IMR-90 (cell line): ENCODE data around the gene RALGPS1. TPM values are rescaled to one million over a fixed set of nuclear protein-coding genes. Genes with fewer than 3 reads are reported as not detected.

ENCODE experiments used
- ATAC-seq: fragments of 200-7000 bp; cut with Tn5 transposase; 2 replicates; pipeline ENCODE4 v1.9.1; 2020; ENCODE audit warnings: low read depth, mild to moderate bottlenecking, moderate library complexity
- BruUV-seq: library from RNA; stranded (reverse); fragments of 400-500 nt; replicated peaks from 2 replicates; lab custom pipeline; 2021; lab: Mats Ljungman, UMichigan
- CTCF ChIA-PET: fragments of 300-600 bp; formaldehyde crosslinking; extraction: SDS; loops from one replicate; lab custom pipeline; 2021; ENCODE audit warnings: antibody characterized with exemption; lab: Yijun Ruan, JAX
- POLR2A ChIA-PET: fragments of 300-600 bp; sonication (Branson Sonifier 250); formaldehyde crosslinking; loops from one replicate; lab custom pipeline; 2022; ENCODE audit warnings: antibody characterized with exemption; ENCODE audit not compliant: unreplicated experiment; lab: Charles Lee
- DNase-seq: peaks from one replicate; pipeline ENCODE4 v3.0.0; 2013
- H2AFZ ChIP-seq: replicated peaks from 2 replicates; pipeline ENCODE3; 2013; ENCODE audit warnings: low read length, mild to moderate bottlenecking; ENCODE audit not compliant: poor library complexity
- H2AK5ac ChIP-seq: 2 replicates; pipeline ENCODE4 v1.6.1; 2013; ENCODE audit warnings: low read depth, low read length, inconsistent platforms
- H2AK9ac ChIP-seq: replicated peaks from 2 replicates; pipeline ENCODE3; 2013; ENCODE audit warnings: mild to moderate bottlenecking, low read depth, low read length, moderate library complexity; ENCODE audit not compliant: poor library complexity
- H2BK120ac ChIP-seq: 2 replicates; pipeline ENCODE4 v1.6.1; 2013; ENCODE audit warnings: low read depth, low read length, inconsistent platforms
- H2BK15ac ChIP-seq: 3 replicates; pipeline ENCODE4 v1.6.1; 2013; ENCODE audit warnings: low read depth, low read length, inconsistent platforms
- H2BK20ac ChIP-seq: 2 replicates; pipeline ENCODE4 v1.6.1; 2013; ENCODE audit warnings: low read depth, mild to moderate bottlenecking, inconsistent platforms, low read length, moderate library complexity
- H2BK5ac ChIP-seq: 2 replicates; pipeline ENCODE4 v1.6.1; 2013; ENCODE audit warnings: mild to moderate bottlenecking, low read depth, low read length, inconsistent platforms; ENCODE audit not compliant: poor library complexity, severe bottlenecking
- H3K14ac ChIP-seq: replicated peaks from 2 replicates; pipeline ENCODE4 v1.6.1; 2013; ENCODE audit warnings: low read depth, low read length, inconsistent platforms
- H3K18ac ChIP-seq: 2 replicates; pipeline ENCODE4 v1.6.1; 2013; ENCODE audit warnings: low read depth, low read length, control low read depth
- H3K23ac ChIP-seq: 2 replicates; pipeline ENCODE4 v1.6.1; 2013; ENCODE audit warnings: low read depth, low read length, inconsistent platforms
- H3K27ac ChIP-seq: 2 replicates; pipeline ENCODE4 v1.5.1; 2013; ENCODE audit warnings: mild to moderate bottlenecking, control low read depth, low read length; ENCODE audit not compliant: insufficient read depth
- H3K27me3 ChIP-seq: 2 replicates; pipeline ENCODE4 v1.6.1; 2013; ENCODE audit warnings: low read length; ENCODE audit not compliant: control insufficient read depth, insufficient read depth
- H3K36me3 ChIP-seq: 2 replicates; pipeline ENCODE4 v1.6.1; 2013; ENCODE audit warnings: low read length, mixed read lengths; ENCODE audit not compliant: control insufficient read depth, insufficient read depth
- H3K4ac ChIP-seq: 2 replicates; pipeline ENCODE4 v1.6.1; 2013; ENCODE audit warnings: low read depth, low read length, inconsistent platforms
- H3K4me1 ChIP-seq: 2 replicates; pipeline ENCODE4 v1.6.1; 2013; ENCODE audit warnings: low read length, mixed read lengths; ENCODE audit not compliant: control insufficient read depth, insufficient read depth
- H3K4me2 ChIP-seq: 2 replicates; pipeline ENCODE4 v1.6.1; 2013; ENCODE audit warnings: low read depth, mild to moderate bottlenecking, control low read depth, low read length, moderate library complexity
- H3K4me3 ChIP-seq: 2 replicates; pipeline ENCODE4 v1.5.1; 2013; ENCODE audit warnings: low read depth, mild to moderate bottlenecking, control low read depth, low read length, moderate library complexity; ENCODE audit not compliant: insufficient read depth
- H3K56ac ChIP-seq: 2 replicates; pipeline ENCODE4 v1.6.1; 2013; ENCODE audit warnings: low read length, inconsistent platforms; ENCODE audit not compliant: insufficient read depth; ENCODE audit errors: extremely low read depth
- H3K79me1 ChIP-seq, 2 experiments: 2 replicates each; pipeline ENCODE4 v1.6.1; 2013; ENCODE audit warnings: low read length in 2 of 2, inconsistent platforms in 1 of 2, low read depth in 1 of 2
- H3K9ac ChIP-seq: 2 replicates; pipeline ENCODE4 v1.6.1; 2013; ENCODE audit warnings: low read depth, low read length, control low read depth
- H3K9me1 ChIP-seq: 2 replicates; pipeline ENCODE4 v1.6.1; 2013; ENCODE audit warnings: low read length, inconsistent platforms; ENCODE audit not compliant: insufficient read depth
- H3K9me3 ChIP-seq: 2 replicates; pipeline ENCODE4 v1.6.1; 2013; ENCODE audit warnings: low read length; ENCODE audit not compliant: control insufficient read depth, insufficient read depth
- H4K20me1 ChIP-seq: 2 replicates; pipeline ENCODE4 v1.6.1; 2013; ENCODE audit warnings: low read length, inconsistent platforms; ENCODE audit not compliant: insufficient read depth
- H4K5ac ChIP-seq: 2 replicates; pipeline ENCODE4 v1.6.1; 2013; ENCODE audit warnings: mild to moderate bottlenecking, low read depth, low read length, control low read depth
- H4K8ac ChIP-seq, 2 experiments: 2 replicates each; pipeline ENCODE4 v1.6.1; 2013; ENCODE audit warnings: low read depth in 2 of 2, low read length in 2 of 2, control low read depth in 1 of 2, inconsistent platforms in 1 of 2
- H4K91ac ChIP-seq: 2 replicates; pipeline ENCODE4 v1.6.1; 2013; ENCODE audit warnings: low read depth, low read length, inconsistent platforms; ENCODE audit not compliant: insufficient read depth
- BHLHE40 ChIP-seq: fragments of 150-350 bp; IDR thresholded peaks from 2 replicates; pipeline ENCODE4 v1.6.1; 2016; ENCODE audit warnings: mild to moderate bottlenecking, low read depth, low read length
- CEBPB ChIP-seq: IDR thresholded peaks from 2 replicates; pipeline ENCODE4 v1.6.1; 2012; ENCODE audit warnings: low read depth, low read length, improper control_type of control experiment
- POLR2A ChIP-seq: IDR thresholded peaks from 2 replicates; pipeline ENCODE4 v1.6.1; 2012; ENCODE audit warnings: mild to moderate bottlenecking, low read depth, low read length
- SMC3 ChIP-seq: fragments of 150-350 bp; IDR thresholded peaks from 2 replicates; pipeline ENCODE4 v1.6.1; 2016; ENCODE audit warnings: low read depth, mild to moderate bottlenecking, antibody characterized with exemption, low read length, moderate library complexity
- WGBS, 2 experiments: methylation state at CpG; one replicate each; pipeline versions ENCODE4 v1.1.5 to v1.1.7; 2013; ENCODE audit warnings: missing lambda C conversion rate in 2 of 2; ENCODE audit not compliant: insufficient read length in 1 of 2; ENCODE audit errors: extremely low coverage in 2 of 2; 5-methylcytosine and 5-hydroxymethylcytosine counted together
- dilution Hi-C: fragments of 300-500 bp; cut with HindIII; formaldehyde crosslinking; loops from one replicate; pipeline ENCODE4 v1.14.3; 2018; ENCODE audit warnings: low sequenced_read_pairs; ENCODE audit not compliant: unreplicated experiment
- in situ Hi-C: fragments of 300-500 bp; cut with MboI; formaldehyde crosslinking; loops from 3 replicates; pipeline ENCODE4 v1.14.3; 2019; ENCODE audit warnings: low sequenced_read_pairs, inconsistent platforms, mixed read lengths
- intact Hi-C: fragments of 100-400 bp; cut with micrococcal nuclease; formaldehyde crosslinking; loops from 2 replicates; pipeline ENCODE4 v1.10.0; 2022
- polyA plus RNA-seq, 3 experiments: library from polyadenylated mRNA; depleted of rRNA; stranded (reverse); fragments of >200 nt; gene quantifications; 2 replicates each; pipeline ENCODE4 v1.2.3, GENCODE V29; 2012; ENCODE audit warnings: low replicate concordance in 1 of 3
- total RNA-seq: library from RNA; depleted of rRNA; stranded (reverse); fragments of >200 nt; gene quantifications from 2 replicates; pipeline ENCODE4 v1.2.3, GENCODE V29; 2012

The RALGPS1 gene
- total and polyA plus RNA-seq, 2 of the 4 experiments (the other 2 are of a cell fraction) = 0.90 to 2.8 TPM

DNA sequence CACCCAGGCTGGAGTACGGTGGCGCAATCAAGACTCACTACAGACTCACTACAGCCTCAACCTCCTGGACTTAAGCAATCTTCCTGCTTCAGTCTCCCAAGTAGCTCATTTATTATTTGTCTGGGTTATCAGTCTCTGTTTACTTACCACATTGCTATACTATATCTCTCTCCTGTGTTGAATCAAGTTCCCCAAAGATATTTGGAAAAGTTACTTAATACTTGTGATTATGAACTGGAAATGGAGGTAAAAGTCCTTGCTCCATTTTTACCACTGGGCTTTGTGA is 152.2 kb downstream of the RALGPS1 start:
- Histone ChIP-seq H2AK5ac (no peak overlapping the region), H4K91ac (no peak overlapping the region), H3K79me1 (no peaks in the 10 kb centered on the region; a peak in 1 of 4 replicates), H2BK5ac (peak overlapping the region; percentile 7), H3K4me1 (peaks cover 12% of the 10 kb centered on the region), H3K56ac (no peak overlapping the region), H4K5ac (no peak overlapping the region), H2BK120ac (no peak overlapping the region), H4K20me1 (no peaks in the 10 kb centered on the region), H3K4ac (no peak overlapping the region), H3K27me3 (no peaks in the 10 kb centered on the region), H4K8ac (no peak overlapping the region), H2BK15ac (no peak overlapping the region), H3K4me3 (no peak overlapping the region), H2AFZ (no peak overlapping the region), H2AK9ac (no peak overlapping the region), H3K9me1 (peaks cover 14% of the 10 kb centered on the region), H3K9me3 (peaks cover 1% of the 10 kb centered on the region; the same call in 1 of the 2 replicates), H3K14ac (no peak overlapping the region; the same call in 1 of the 2 replicates), H3K18ac (no peak overlapping the region), H2BK20ac (no peak overlapping the region), H3K9ac (no peak overlapping the region), H3K27ac (no peak overlapping the region), H3K4me2 (peak overlapping the region; percentile 5; the same call in 1 of the 2 replicates), H3K36me3 (no peaks in the 10 kb centered on the region), H3K23ac (no peak overlapping the region)
- CTCF ChIA-PET = interaction anchor here (0.9 kb wide), 1 partner anchor 132 kb away, joined by 3 read pairs; no protein-coding TSS in a partner anchor
- POLR2A ChIA-PET = no interaction called here
- intact Hi-C loops (no loop called here), dilution Hi-C loops (no loop called here), in situ Hi-C loops (no loop called here)
- ATAC-seq = peak; percentile 84
- no TSS peak for BruUV-seq
- WGBS, 2 experiments = no CpG with 5 or more reads among the region's 2 CpGs
- TF ChIP-seq POLR2A = no peak
- peak; percentile 93 for TF ChIP-seq CEBPB
- no peak; the same call in 1 of the 2 replicates for TF ChIP-seq SMC3
- no peak for TF ChIP-seq BHLHE40
- DNase-seq = peak; percentile 79
